Kidney epithelial cell (primary cell): ENCODE measurements around the gene MAP4K3. TPM values are rescaled to one million over a fixed set of nuclear protein-coding genes. Genes with fewer than 3 reads are reported as not detected.

Experiments
- DNase-seq: peaks from one replicate; pipeline ENCODE4 v3.0.0-alpha.2; 2010; ENCODE audit warnings: low read depth
- H3K27me3 ChIP-seq: 2 replicates; pipeline ENCODE4 v1.6.0; 2011; ENCODE audit warnings: low read length; ENCODE audit not compliant: control insufficient read depth, insufficient read depth
- H3K36me3 ChIP-seq: 2 replicates; pipeline ENCODE4 v1.5.1; 2011; ENCODE audit warnings: low read length; ENCODE audit not compliant: control insufficient read depth, insufficient read depth
- H3K4me3 ChIP-seq: 2 replicates; pipeline ENCODE4 v1.5.1; 2011; ENCODE audit warnings: low read depth, mild to moderate bottlenecking, control low read depth, low read length
- CTCF ChIP-seq: IDR thresholded peaks from 2 replicates; pipeline ENCODE4 v1.5.1; 2011; ENCODE audit warnings: mild to moderate bottlenecking, moderate library complexity, low read length, control low read depth, inconsistent platforms; ENCODE audit not compliant: insufficient read depth, poor library complexity, severe bottlenecking
- total RNA-seq: library from RNA; depleted of rRNA; stranded (reverse); fragments of >200 nt; gene quantifications from 2 replicates; pipeline ENCODE4 v1.2.3, GENCODE V29; 2015

The MAP4K3 gene
- total RNA-seq, 1 donor from 2014 or later: 25.7 TPM

GRCh38 chr2:39401319-39401718 lies 35.8 kb downstream of the MAP4K3 start:
- Histone ChIP-seq H3K36me3 (no peaks in the 10 kb centered on the region), H3K27me3 (no peaks in the 10 kb centered on the region), H3K4me3 (no peak overlapping the region)
- DNase-seq: no peak
- TF ChIP-seq CTCF: no peak

DNA sequence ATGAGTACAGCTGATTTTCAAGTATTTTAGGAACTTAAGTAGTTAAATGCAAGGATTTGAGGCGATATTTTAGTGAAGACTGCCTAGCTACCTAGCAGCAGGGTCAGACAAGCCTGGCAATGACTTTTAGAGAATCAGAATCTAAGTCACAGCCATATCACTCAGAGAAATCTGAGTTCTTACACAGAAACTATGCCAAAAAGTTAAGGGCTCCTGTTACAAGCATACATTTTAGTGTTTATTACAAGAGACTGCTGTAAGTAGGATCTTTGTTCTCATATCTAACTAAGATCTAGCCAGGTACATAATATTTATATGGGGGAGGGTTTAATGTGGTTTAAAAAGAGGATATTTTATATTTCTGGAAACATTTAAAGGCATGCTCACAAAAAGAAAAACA lies 37.5 kb downstream of the MAP4K3 start:
- H3K4me3 ChIP-seq: no peak overlapping the region
- no peak for TF ChIP-seq CTCF
- no peaks in the 10 kb centered on the region for H3K27me3 ChIP-seq
- DNase-seq: no peak
- no peaks in the 10 kb centered on the region for H3K36me3 ChIP-seq

DNA sequence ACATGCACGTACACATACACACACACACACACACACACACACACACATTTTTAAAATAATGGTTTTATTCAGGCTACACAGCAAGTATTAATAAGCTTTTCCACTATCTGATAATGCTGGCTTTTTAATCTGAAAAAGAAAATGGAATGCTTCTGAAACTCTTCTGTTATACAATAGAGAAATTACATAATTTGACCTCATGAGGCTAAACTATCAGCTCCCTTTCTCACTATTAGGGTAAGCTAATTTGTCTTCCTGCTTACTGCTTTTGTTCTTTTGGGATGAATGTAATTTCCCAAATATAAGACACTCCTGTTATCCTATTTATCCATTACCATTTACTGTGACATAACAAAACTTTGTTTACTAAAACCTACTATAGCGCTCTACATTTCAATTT lies 41.8 kb downstream of the MAP4K3 start:
- Histone ChIP-seq H3K36me3 (no peaks in the 10 kb centered on the region), H3K27me3 (no peaks in the 10 kb centered on the region), H3K4me3 (no peak overlapping the region)
- TF ChIP-seq CTCF: no peak
- no peak for DNase-seq

DNA sequence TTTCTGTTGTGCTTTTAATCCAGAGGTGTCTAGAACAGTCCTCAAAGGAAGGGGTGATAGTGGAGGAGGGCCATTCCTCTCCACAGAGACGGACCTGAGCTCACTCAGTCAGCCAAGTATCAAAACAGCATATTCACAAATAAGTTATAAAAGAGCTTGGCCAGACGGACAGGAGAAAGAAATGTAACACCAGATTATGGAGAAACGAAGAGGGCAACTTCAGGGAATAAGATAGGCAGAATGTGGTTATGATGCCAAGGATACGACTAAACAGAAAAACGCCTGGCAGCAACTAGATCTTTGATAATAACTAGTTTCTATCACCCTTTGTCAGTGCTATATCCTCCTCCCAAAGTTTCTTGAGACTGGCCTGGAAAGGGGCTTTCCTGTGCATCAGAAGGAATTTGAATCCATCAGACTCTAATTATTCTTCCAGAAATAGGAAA lies 42.5 kb downstream of the MAP4K3 start:
- DNase-seq: no peak
- H3K36me3 ChIP-seq: no peaks in the 10 kb centered on the region
- no peak for TF ChIP-seq CTCF
- no peaks in the 10 kb centered on the region for H3K27me3 ChIP-seq
- no peak overlapping the region for H3K4me3 ChIP-seq

DNA sequence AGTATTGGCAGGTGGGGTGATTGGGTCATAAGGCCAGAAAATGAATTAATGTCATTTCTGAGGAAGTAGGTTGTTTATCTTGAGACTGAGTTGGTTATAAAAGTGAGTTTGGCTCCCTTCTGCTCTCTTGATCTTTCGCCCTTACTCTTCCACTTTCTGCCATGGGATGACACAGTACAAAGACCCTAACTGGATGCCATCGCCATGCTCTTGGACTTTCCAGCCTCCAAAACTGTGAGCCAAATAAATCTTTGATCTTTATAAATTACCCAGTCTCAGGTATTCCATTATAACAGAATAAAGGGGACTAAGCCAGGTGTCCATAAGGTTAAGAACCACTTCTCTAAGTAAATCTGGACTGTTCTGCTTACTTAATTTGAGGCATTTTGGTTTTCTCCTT lies 44.4 kb downstream of the MAP4K3 start:
- TF ChIP-seq CTCF: no peak
- Histone ChIP-seq H3K36me3 (no peaks in the 10 kb centered on the region), H3K27me3 (no peaks in the 10 kb centered on the region), H3K4me3 (no peak overlapping the region)
- DNase-seq: no peak

GRCh38 chr2:39390216-39390615 lies 46.9 kb downstream of the MAP4K3 start:
- no peaks in the 10 kb centered on the region for H3K27me3 ChIP-seq
- DNase-seq: no peak
- no peak overlapping the region for H3K4me3 ChIP-seq
- no peaks in the 10 kb centered on the region for H3K36me3 ChIP-seq
- no peak for TF ChIP-seq CTCF
